Coronary artery (tissue), 2 donors: ENCODE results near the gene CRYGN.

Source experiments
- DNase-seq: peaks from one replicate; pipeline ENCODE4 v3.0.0-alpha.2; 2017; ENCODE audit warnings: low spot score
- H3K27ac ChIP-seq, 2 donors: fragments of 200-600 bp; sonication (generic); one replicate each; pipeline ENCODE4 v1.5.1; 2016 to 2019
- H3K4me3 ChIP-seq: fragments of 200-600 bp; sonication (generic); 2 replicates; pipeline ENCODE4 v1.5.1; 2016; ENCODE audit warnings: mild to moderate bottlenecking, moderate library complexity
- TF ChIP-seq, protein P1 (sequence below): fragments of 200-600 bp; sonication (generic); IDR thresholded peaks from one replicate; pipeline ENCODE4 v1.5.1; 2019; ENCODE audit warnings: antibody characterized with exemption

CRYGN gene

DNA sequence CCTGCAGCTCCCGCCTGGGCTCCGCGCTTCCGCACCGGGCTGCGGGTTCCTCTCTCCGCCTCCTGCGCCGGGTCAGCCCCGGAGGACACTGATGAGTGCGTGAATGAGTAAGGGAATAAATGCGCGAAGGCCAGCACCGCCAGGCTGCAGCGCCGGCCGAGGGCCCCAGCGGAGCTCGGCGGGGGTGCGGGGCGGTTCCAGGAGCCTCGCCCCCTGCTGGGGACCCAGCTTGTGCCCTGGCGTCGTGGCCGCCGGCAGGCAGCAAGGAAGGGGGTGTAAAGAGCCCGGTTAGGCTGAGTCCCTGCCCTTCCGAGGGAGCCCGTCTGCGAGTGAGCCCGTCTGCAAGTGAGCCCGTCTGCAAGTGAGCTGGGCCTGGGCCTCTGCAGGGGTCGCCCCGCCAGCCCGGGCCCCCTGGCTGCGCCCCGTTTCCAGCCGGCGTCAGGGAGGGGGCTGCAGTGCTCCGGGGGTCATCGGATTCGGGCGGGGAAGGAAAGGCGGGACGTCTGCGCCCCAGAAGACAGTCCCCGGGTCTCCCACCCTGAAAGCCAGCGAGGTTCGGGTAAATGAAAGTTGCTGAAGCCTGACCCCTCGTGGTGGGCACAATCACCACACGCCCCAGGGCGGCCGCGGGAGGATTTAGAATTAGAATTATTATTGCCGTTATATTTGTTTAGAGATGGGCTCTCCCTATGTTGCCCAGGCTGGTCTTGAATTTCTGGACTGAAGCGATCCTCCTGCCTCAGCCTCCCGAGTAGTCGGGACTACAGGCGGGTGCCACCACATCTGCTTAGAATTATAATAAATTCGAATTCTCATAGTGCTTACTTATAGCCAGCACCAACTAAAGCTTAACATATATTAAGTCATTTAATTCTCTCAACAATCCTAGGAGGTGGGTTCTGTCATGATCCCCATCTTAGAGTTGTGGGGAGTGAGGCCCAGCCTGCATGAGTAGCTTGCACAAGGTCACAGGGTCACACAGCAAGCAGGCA, 8.6 kb upstream of the CRYGN start:
- H3K27ac ChIP-seq, result peak overlapping the region in 1 of 2 donors; percentile 67
- TF ChIP-seq, protein P1, sequence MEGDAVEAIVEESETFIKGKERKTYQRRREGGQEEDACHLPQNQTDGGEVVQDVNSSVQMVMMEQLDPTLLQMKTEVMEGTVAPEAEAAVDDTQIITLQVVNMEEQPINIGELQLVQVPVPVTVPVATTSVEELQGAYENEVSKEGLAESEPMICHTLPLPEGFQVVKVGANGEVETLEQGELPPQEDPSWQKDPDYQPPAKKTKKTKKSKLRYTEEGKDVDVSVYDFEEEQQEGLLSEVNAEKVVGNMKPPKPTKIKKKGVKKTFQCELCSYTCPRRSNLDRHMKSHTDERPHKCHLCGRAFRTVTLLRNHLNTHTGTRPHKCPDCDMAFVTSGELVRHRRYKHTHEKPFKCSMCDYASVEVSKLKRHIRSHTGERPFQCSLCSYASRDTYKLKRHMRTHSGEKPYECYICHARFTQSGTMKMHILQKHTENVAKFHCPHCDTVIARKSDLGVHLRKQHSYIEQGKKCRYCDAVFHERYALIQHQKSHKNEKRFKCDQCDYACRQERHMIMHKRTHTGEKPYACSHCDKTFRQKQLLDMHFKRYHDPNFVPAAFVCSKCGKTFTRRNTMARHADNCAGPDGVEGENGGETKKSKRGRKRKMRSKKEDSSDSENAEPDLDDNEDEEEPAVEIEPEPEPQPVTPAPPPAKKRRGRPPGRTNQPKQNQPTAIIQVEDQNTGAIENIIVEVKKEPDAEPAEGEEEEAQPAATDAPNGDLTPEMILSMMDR, result peak; percentile 71
- peak overlapping the region; percentile 81 for H3K4me3 ChIP-seq
- DNase-seq, result peak; percentile 88

DNA sequence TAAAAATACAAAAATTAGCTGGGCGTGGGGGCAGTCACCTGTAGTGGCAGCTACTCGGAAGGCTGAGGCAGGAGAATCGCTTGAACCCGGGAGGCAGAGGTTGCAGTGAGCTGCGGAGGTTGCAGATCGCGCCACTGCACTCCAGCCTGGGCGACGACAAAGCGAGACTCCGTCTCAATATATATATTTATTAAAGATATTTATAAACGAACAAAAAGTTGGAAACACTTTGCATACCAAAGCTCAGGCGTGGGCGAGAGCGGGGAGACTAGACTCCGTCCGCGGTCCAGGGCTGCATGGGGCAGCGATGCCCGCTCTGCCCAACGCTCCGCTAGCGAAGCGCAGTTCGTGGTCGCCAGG, 7.9 kb upstream of the CRYGN start:
- peak overlapping the region; percentile 81 for H3K4me3 ChIP-seq
- TF ChIP-seq, protein P1, result no peak
- peak overlapping the region in 1 of 2 donors; percentile 67 for H3K27ac ChIP-seq
- no peak for DNase-seq

DNA sequence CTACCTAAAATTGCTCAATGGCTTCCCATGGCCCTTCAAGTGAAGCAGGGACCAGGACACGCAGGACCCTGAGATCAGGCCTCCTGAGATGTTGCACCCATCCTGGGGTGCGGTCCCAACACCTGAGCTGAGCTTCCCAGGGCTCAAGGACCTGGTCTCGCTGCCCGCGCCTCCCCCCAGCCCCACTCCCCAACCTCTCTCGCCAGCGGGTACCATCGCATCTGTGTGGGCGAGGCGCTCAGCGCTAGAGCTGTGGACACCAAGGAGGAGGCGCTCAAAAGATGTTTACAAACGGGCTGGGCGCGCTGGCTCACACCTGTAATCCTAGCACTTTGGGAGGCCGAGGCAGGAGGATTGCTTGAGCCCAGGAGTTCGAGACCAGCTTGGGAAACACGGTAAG, 7.4 kb upstream of the CRYGN start:
- no peak overlapping the region for H3K27ac ChIP-seq
- no peak for DNase-seq
- TF ChIP-seq, protein P1, result no peak
- H3K4me3 ChIP-seq, result no peak overlapping the region

DNA sequence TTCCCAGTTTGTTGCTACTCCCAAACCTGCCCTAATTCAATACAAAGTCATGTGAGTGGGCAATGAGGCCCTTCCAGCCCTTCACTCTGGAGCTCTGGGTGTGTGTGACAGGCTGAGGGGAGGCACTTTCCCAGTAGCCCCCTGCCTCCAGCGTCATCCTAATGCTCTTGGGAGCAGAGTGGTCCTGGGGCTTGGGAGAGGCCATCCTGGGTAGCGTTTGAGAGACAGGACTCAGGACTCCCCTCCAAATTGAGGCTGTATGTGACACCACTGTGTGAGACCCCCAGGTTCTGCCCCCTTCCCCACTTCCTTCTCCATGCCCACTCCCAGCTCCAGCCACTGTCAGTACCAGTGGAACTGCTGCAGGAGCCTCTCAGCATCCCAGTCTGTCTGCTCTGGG, 6.5 kb upstream of the CRYGN start:
- DNase-seq, result no peak
- Histone ChIP-seq H3K4me3 (no peak overlapping the region), H3K27ac (no peak overlapping the region)
- TF ChIP-seq, protein P1, result no peak

DNA sequence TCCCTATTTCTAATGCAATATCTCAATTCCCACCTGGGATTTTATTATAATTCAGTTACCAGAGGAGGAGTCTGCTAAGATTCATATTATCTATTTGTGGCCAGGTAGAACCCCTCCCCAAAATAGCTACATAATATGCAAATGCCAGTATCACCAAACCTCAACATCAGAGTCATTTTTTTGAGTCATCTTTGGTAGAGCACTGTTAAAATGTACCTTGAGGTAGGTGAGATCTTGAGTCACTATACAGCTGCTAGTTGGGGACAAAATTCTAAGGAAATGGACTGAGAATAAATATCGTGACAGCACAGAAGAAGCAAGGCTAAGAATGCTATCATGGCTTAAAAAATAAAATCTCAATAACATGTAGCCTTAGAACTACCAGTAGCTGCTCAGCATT, 4.7 kb upstream of the CRYGN start:
- DNase-seq, result no peak
- TF ChIP-seq, protein P1, result no peak
- Histone ChIP-seq H3K4me3 (no peak overlapping the region), H3K27ac (no peak overlapping the region)

DNA sequence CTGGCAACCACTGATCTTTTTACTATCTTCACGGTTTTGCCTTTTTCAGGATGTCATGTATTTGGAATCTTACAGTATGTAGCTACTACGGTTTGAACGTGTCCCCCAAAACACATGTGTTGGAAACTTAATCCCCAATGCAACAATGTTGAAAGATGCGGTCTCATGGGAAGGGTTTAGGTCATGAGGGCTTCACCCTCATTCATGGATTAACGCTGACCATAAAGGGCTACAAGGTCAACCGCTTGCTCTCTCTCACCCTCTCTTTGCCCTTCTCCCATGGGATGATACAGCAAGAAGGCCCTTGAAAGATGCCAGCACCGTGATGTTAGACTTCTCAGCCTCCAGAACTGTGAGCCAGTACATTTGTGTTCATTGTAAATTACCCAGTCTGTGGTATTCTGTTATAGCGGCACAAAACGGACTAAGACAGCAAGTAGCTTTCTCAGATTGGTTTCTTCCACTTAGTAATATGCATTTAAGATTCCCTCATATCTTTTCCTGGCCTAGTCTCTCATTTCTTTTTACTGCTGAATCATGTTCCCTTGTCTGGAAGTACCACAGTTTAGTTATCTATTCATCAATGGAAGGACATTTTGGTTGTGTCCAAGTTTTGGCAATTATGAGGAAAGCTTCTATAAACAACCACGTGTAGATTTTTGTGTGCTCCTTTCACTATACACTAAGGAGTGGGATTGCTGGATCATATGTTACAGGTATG, 3.0 kb upstream of the CRYGN start:
- H3K27ac ChIP-seq, result no peak overlapping the region
- DNase-seq, result no peak
- TF ChIP-seq, protein P1, result no peak
- no peak overlapping the region for H3K4me3 ChIP-seq
